HEK293T (cell line): ENCODE measurements around the gene KRTAP4-5.

ENCODE experiments used
- FOXM1 ChIP-seq: fragments of 450-650 bp; IDR thresholded peaks from 2 replicates; pipeline ENCODE4 v1.6.1; 2017; ENCODE audit warnings: mild to moderate bottlenecking, borderline replicate concordance
- LEF1 ChIP-seq: fragments of 450-650 bp; IDR thresholded peaks from 2 replicates; pipeline ENCODE4 v1.6.1; 2017; ENCODE audit warnings: mild to moderate bottlenecking, borderline replicate concordance
- PKNOX1 ChIP-seq: fragments of 450-650 bp; IDR thresholded peaks from 2 replicates; pipeline ENCODE4 v1.6.1; 2016
- SP1 ChIP-seq: fragments of 450-650 bp; IDR thresholded peaks from 2 replicates; pipeline ENCODE4 v1.6.1; 2017

GRCh38 chr17:41121742-41122141, 27.9 kb downstream of the KRTAP4-5 start:
- no peak for TF ChIP-seq SP1
- TF ChIP-seq PKNOX1 = no peak
- no peak for TF ChIP-seq LEF1
- TF ChIP-seq FOXM1 = no peak
